ENCODE results near the gene SAMD8.
"Not testable (repeated sequence)": the region's sequence is repeated elsewhere in the genome, so short reads cannot be mapped to it uniquely, and the experiment has no call there.

SAMD8 gene

GRCh38 chr10:75189266-75190096 lies 78.0 kb downstream of the SAMD8 start:
- Histone ChIP-seq H3K4me2 (no peak overlapping the region), H3K36me3 (peaks cover 19% of the 10 kb centered on the region; the same call in 1 of the 2 replicates), H3K9me3 (no peaks in the 10 kb centered on the region), H4K20me1 (no peaks in the 10 kb centered on the region), H3K9ac (no peak overlapping the region), H3K4me3 (no peak overlapping the region), H3K4me1 (no peaks in the 10 kb centered on the region), H3K27me3 (no peaks in the 10 kb centered on the region), H3K27ac (no peak overlapping the region)
- no peak for TF ChIP-seq Cebpa-rat (IDR thresholded peaks at IDR 0.05)

DNA sequence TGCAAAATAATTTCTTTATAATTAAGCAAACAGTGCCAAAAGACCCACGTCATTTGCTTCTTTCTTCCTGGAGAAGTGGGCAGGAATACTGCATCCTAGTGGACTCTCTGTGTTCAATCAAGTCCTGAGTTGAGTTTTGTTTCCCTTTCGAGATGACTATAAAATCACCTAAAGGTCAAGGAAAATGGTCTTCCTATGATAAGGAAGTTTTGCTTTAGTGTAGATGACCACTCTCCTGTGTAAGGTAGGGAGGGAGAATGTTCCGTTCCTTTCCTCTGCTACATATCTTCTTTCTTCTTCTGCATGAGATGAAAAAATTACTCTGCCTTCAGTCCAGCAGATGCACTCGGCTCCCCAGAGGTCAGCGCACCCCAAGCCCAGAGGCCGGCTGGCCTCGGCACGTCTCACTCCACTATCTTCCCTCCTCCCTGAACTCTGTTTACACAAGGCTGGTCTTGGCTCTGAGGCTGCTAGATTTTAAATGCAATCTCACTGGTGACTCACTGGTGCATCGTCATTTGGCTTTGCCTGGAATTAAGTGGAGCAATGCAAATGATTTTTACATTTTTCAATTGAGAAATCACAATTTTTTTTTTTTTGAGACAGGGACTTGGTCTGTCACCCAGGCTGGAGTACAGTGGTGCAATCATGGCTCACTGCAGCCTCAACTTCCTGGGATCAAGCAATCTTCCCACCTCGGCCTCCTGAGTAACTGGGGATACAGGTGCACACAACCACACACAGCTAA lies 80.5 kb downstream of the SAMD8 start:
- H3K9me3 ChIP-seq = no peaks in the 10 kb centered on the region
- no peak overlapping the region for H3K4me3 ChIP-seq
- H3K4me1 ChIP-seq = no peaks in the 10 kb centered on the region
- no peaks in the 10 kb centered on the region for H4K20me1 ChIP-seq
- peaks cover 36% of the 10 kb centered on the region; the same call in 1 of the 2 replicates for H3K36me3 ChIP-seq
- no peak overlapping the region for H3K9ac ChIP-seq
- no peaks in the 10 kb centered on the region for H3K27me3 ChIP-seq
- no peak overlapping the region for H3K27ac ChIP-seq
- no peak for TF ChIP-seq Cebpa-rat (IDR thresholded peaks at IDR 0.05)
- no peak overlapping the region for H3K4me2 ChIP-seq

DNA sequence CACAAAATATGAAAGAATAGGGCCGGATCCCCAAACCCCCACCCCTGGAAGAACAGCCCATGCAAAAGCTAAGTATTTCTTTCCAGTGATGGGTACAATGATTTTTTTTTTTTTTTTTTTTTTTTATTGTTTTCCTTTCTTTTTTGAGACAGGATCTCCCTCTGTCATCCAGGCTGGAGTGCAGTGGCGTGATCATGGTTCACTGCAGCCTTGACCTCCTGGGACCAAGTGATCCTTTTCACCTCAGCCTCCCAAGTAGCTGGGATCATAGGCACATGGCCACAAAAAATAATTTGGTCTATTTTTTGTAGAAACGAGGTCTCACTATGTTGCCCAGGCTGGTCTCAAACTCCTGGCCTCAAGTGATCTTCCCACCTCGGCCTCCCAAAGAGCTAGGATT lies 83.2 kb downstream of the SAMD8 start:
- not testable (repeated sequence) for H3K9me3 ChIP-seq, H3K9ac ChIP-seq, H3K27ac ChIP-seq, H3K4me1 ChIP-seq, H4K20me1 ChIP-seq, H3K27me3 ChIP-seq, H3K4me3 ChIP-seq, H3K4me2 ChIP-seq
- peaks cover 34% of the 10 kb centered on the region; the same call in 1 of the 2 replicates for H3K36me3 ChIP-seq

GRCh38 chr10:75195035-75195763 lies 83.7 kb downstream of the SAMD8 start:
- H3K27me3 ChIP-seq = no peaks in the 10 kb centered on the region
- no peaks in the 10 kb centered on the region for H4K20me1 ChIP-seq
- no peak overlapping the region for H3K9ac ChIP-seq
- no peak for TF ChIP-seq Cebpa-rat (IDR thresholded peaks at IDR 0.05)
- H3K36me3 ChIP-seq = peaks cover 33% of the 10 kb centered on the region; the same call in 1 of the 2 replicates
- H3K4me3 ChIP-seq = no peak overlapping the region
- no peak overlapping the region for H3K4me2 ChIP-seq
- no peaks in the 10 kb centered on the region for H3K4me1 ChIP-seq
- H3K9me3 ChIP-seq = no peaks in the 10 kb centered on the region
- H3K27ac ChIP-seq = no peak overlapping the region

GRCh38 chr10:75197066-75197465 lies 85.6 kb downstream of the SAMD8 start:
- Histone ChIP-seq H3K36me3 (peaks cover 30% of the 10 kb centered on the region; the same call in 1 of the 2 replicates), H3K9me3 (no peaks in the 10 kb centered on the region), H3K9ac (no peak overlapping the region), H3K27me3 (no peaks in the 10 kb centered on the region), H3K4me1 (no peaks in the 10 kb centered on the region), H3K4me2 (no peak overlapping the region), H3K27ac (no peak overlapping the region), H3K4me3 (no peak overlapping the region), H4K20me1 (no peaks in the 10 kb centered on the region)
- no peak for TF ChIP-seq Cebpa-rat (IDR thresholded peaks at IDR 0.05)

GRCh38 chr10:75197906-75198305 lies 86.5 kb downstream of the SAMD8 start:
- H4K20me1 ChIP-seq = no peaks in the 10 kb centered on the region
- peaks cover 23% of the 10 kb centered on the region; the same call in 1 of the 2 replicates for H3K36me3 ChIP-seq
- H3K27me3 ChIP-seq = no peaks in the 10 kb centered on the region
- no peak overlapping the region for H3K9ac ChIP-seq
- H3K4me2 ChIP-seq = no peak overlapping the region
- H3K4me3 ChIP-seq = no peak overlapping the region
- TF ChIP-seq Cebpa-rat (IDR thresholded peaks at IDR 0.05) = no peak
- H3K27ac ChIP-seq = no peak overlapping the region
- H3K4me1 ChIP-seq = no peaks in the 10 kb centered on the region
- H3K9me3 ChIP-seq = no peaks in the 10 kb centered on the region

DNA sequence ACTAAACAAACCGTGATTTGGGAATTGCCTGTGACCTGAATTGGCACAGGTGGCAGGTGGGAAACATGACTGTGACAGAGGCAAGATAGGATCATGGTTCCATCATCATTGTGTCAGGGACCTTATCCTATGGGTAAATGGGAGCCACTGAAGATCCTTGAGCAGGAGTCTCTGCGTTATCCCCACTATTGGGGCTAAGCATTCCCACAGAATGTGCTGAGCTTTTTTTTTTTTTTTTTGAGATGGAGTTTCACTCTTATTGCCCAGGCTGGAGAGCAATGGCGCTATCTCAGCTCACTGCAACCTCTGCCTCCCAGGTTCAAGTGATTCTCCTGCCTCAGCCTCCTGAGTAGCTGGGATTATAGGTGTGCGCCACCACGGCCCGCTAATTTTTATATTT lies 88.5 kb downstream of the SAMD8 start:
- not testable (repeated sequence) for H3K4me1 ChIP-seq, H3K4me2 ChIP-seq, H3K27me3 ChIP-seq, H3K27ac ChIP-seq, H4K20me1 ChIP-seq, H3K4me3 ChIP-seq, H3K9ac ChIP-seq, H3K9me3 ChIP-seq
- H3K36me3 ChIP-seq = peaks cover 19% of the 10 kb centered on the region; the same call in 1 of the 2 replicates

- H4K20me1 ChIP-seq = no peaks in the 10 kb centered on the region
- H3K9me3 ChIP-seq = no peaks in the 10 kb centered on the region
- H3K36me3 ChIP-seq = peaks cover 2% of the 10 kb centered on the region; the same call in 1 of the 2 replicates
- TF ChIP-seq Cebpa-rat (IDR thresholded peaks at IDR 0.05) = no peak
- H3K27me3 ChIP-seq = no peaks in the 10 kb centered on the region
- H3K4me1 ChIP-seq = no peaks in the 10 kb centered on the region
- no peak overlapping the region for H3K4me3 ChIP-seq
- no peak overlapping the region for H3K27ac ChIP-seq
- no peak overlapping the region for H3K4me2 ChIP-seq
- no peak overlapping the region for H3K9ac ChIP-seq
Measured at GRCh38 chr10:75201793-75202307, 90.4 kb downstream of the SAMD8 start.

DNA sequence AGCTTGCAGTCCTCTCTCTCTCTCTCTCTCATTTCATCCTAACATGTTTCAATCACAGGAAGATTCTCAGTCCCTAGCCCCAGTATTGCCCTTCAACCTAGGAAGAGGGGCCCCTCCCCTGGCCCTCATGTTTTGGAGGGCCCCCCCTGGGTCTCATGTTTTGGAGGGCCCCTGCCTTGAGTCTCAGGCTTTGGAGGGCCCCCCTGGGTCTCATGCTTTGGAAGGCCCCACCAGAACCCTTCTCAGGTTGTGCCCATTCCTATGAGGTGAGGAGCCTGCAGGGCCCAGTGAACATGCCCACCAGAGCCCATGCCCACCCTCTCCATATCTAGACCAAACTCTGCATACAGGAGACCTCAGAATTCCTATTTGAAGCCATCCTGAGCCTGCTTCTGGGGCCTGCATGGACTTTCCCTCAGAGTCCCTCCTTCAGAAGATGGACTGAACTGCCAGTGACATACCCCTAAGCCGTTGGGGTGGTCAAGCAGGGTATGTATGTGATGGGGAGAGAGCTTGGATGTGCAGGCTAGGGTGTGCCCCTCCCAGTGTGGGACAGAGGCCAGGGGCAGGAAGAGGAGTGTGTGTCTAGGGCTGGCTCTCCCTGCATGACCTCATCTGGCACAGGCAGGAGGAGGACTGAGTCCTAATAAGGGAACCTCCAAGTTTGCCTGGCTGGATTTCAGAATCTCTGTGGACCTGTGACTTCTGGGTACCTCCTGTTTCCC lies 91.0 kb downstream of the SAMD8 start:
- TF ChIP-seq Cebpa-rat (IDR thresholded peaks at IDR 0.05) = no peak
- Histone ChIP-seq H3K9ac (no peak overlapping the region), H3K9me3 (no peaks in the 10 kb centered on the region), H3K4me2 (no peak overlapping the region), H3K27me3 (no peaks in the 10 kb centered on the region), H3K27ac (no peak overlapping the region), H3K4me3 (no peak overlapping the region), H4K20me1 (no peaks in the 10 kb centered on the region), H3K4me1 (no peaks in the 10 kb centered on the region), H3K36me3 (no peaks in the 10 kb centered on the region)

- H4K20me1 ChIP-seq, H3K36me3 ChIP-seq, H3K9ac ChIP-seq, H3K9me3 ChIP-seq, H3K4me1 ChIP-seq, H3K27me3 ChIP-seq, H3K4me2 ChIP-seq, H3K27ac ChIP-seq, H3K4me3 ChIP-seq: not testable (repeated sequence)
Measured at GRCh38 chr10:75203046-75203620, 91.7 kb downstream of the SAMD8 start.

All from BLaER1 (cell line).